Measurements from ENCODE around the gene FAF2. TPM values are rescaled to one million over a fixed set of nuclear protein-coding genes. Genes with fewer than 3 reads are reported as not detected.
"Not testable (repeated sequence)": the region's sequence is repeated elsewhere in the genome, so short reads cannot be mapped to it uniquely, and the experiment has no call there.

FAF2 gene
- total RNA-seq, 1 experiment from 2014 or later = 59.7 TPM

GRCh38 chr5:176407456-176408251 lies 40.5 kb upstream of the FAF2 start:
- Histone ChIP-seq H4K20me1 (ENCODE audit: insufficient read depth) (peaks cover 27% of the 10 kb centered on the region), H2AFZ (no peak overlapping the region), H3K79me2 (ENCODE audit: low read depth) (peaks cover 28% of the 10 kb centered on the region), H3K36me3 (ENCODE audit: low read depth) (peaks cover 13% of the 10 kb centered on the region; the same call in 1 of the 2 replicates), H3K9me2 (ENCODE audit: insufficient read depth) (no peaks in the 10 kb centered on the region), H3K4me3 (no peak overlapping the region), H3K9me3 (ENCODE audit: insufficient read depth, low read depth) (no peaks in the 10 kb centered on the region), H3K27me3 (ENCODE audit: insufficient read depth, low read depth) (no peaks in the 10 kb centered on the region), H3K4me2 (no peak overlapping the region), H3K27ac (no peak overlapping the region), H3K4me1 (replicated peaks; ENCODE audit: insufficient read depth) (peaks cover 34% of the 10 kb centered on the region), H3F3A (ENCODE audit: insufficient read depth, low read depth) (peaks cover 26% of the 10 kb centered on the region; the same call in 1 of the 2 replicates)
- BruUV-seq (replicated peaks) = no TSS peak
- ChIA-PET CTCF (interaction anchor here (0.5 to 0.7 kb wide), 2 partner anchors 39 to 856 kb away, joined by 5 to 18 read pairs; no protein-coding TSS in a partner anchor), POLR2A (ENCODE audit: unreplicated experiment) (no interaction called here)
- DNase-seq = no peak
- intact Hi-C loops (cut with micrococcal nuclease; ENCODE audit: unreplicated experiment) = no loop called here
- no peak for TF ChIP-seq EZH2 (IDR thresholded peaks at IDR 0.05; ENCODE audit: low read depth)
- TF ChIP-seq, protein P1, sequence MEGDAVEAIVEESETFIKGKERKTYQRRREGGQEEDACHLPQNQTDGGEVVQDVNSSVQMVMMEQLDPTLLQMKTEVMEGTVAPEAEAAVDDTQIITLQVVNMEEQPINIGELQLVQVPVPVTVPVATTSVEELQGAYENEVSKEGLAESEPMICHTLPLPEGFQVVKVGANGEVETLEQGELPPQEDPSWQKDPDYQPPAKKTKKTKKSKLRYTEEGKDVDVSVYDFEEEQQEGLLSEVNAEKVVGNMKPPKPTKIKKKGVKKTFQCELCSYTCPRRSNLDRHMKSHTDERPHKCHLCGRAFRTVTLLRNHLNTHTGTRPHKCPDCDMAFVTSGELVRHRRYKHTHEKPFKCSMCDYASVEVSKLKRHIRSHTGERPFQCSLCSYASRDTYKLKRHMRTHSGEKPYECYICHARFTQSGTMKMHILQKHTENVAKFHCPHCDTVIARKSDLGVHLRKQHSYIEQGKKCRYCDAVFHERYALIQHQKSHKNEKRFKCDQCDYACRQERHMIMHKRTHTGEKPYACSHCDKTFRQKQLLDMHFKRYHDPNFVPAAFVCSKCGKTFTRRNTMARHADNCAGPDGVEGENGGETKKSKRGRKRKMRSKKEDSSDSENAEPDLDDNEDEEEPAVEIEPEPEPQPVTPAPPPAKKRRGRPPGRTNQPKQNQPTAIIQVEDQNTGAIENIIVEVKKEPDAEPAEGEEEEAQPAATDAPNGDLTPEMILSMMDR (conservative IDR thresholded peaks at IDR 0.05) = no peak

DNA sequence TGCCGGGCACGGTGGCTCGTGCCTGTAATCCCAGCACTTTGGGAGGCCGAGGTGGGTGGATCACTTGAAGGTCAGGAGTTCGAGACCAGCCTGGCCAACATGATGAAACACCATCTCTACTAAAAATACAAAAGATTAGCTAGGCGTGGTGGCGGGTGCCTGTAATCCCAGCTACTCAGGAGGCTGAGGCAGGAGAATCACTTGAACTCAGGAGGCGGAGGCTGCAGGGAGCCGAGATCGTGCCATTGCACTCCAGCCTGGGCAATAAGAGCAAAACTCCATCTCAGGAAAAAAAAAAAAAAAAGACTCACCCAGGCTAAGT lies 40.0 kb upstream of the FAF2 start:
- Histone ChIP-seq H3K4me1 (replicated peaks; ENCODE audit: insufficient read depth) (peaks cover 40% of the 10 kb centered on the region), H3K36me3 (ENCODE audit: low read depth) (peaks cover 13% of the 10 kb centered on the region; the same call in 1 of the 2 replicates), H4K20me1 (ENCODE audit: insufficient read depth) (peaks cover 31% of the 10 kb centered on the region), H3F3A (ENCODE audit: insufficient read depth, low read depth) (peaks cover 31% of the 10 kb centered on the region; the same call in 1 of the 2 replicates), H3K79me2 (ENCODE audit: low read depth) (peaks cover 31% of the 10 kb centered on the region)
- intact Hi-C loops (cut with micrococcal nuclease; ENCODE audit: unreplicated experiment); POLR2A ChIA-PET (ENCODE audit: unreplicated experiment); H3K9me3 ChIP-seq (ENCODE audit: insufficient read depth, low read depth); H3K4me3 ChIP-seq; DNase-seq; H2AFZ ChIP-seq; H3K27me3 ChIP-seq (ENCODE audit: insufficient read depth, low read depth); H3K27ac ChIP-seq; H3K4me2 ChIP-seq; H3K9me2 ChIP-seq (ENCODE audit: insufficient read depth); BruUV-seq (replicated peaks): not testable (repeated sequence)
- CTCF ChIA-PET = interaction anchor here (0.7 kb wide), 1 partner anchor 39 kb away, joined by 5 read pairs; no protein-coding TSS in a partner anchor

GRCh38 chr5:176408590-176408989 lies 39.6 kb upstream of the FAF2 start:
- POLR2A ChIA-PET (ENCODE audit: unreplicated experiment) = no interaction called here
- Histone ChIP-seq H3K4me3 (no peak overlapping the region), H3K4me2 (no peak overlapping the region), H3F3A (ENCODE audit: insufficient read depth, low read depth) (peaks cover 31% of the 10 kb centered on the region; the same call in 1 of the 2 replicates), H3K27me3 (ENCODE audit: insufficient read depth, low read depth) (no peaks in the 10 kb centered on the region), H3K27ac (no peak overlapping the region), H3K4me1 (replicated peaks; ENCODE audit: insufficient read depth) (peaks cover 41% of the 10 kb centered on the region), H3K9me3 (ENCODE audit: insufficient read depth, low read depth) (no peaks in the 10 kb centered on the region), H2AFZ (no peak overlapping the region), H3K79me2 (ENCODE audit: low read depth) (peaks cover 34% of the 10 kb centered on the region), H3K9me2 (ENCODE audit: insufficient read depth) (no peaks in the 10 kb centered on the region), H4K20me1 (ENCODE audit: insufficient read depth) (peaks cover 35% of the 10 kb centered on the region), H3K36me3 (ENCODE audit: low read depth) (peaks cover 13% of the 10 kb centered on the region; the same call in 1 of the 2 replicates)
- no TSS peak for BruUV-seq (replicated peaks)
- DNase-seq = no peak
- TF ChIP-seq, protein P1 (conservative IDR thresholded peaks at IDR 0.05) = no peak
- no peak for TF ChIP-seq EZH2 (IDR thresholded peaks at IDR 0.05; ENCODE audit: low read depth)
- intact Hi-C loops (cut with micrococcal nuclease; ENCODE audit: unreplicated experiment) = no loop called here
- CTCF ChIA-PET = interaction anchor here (0.7 kb wide), 2 partner anchors 38 to 161 kb away, joined by 5 to 6 read pairs; no protein-coding TSS in a partner anchor
